OCI-LY7 (cell line): Measurements from ENCODE around the gene THBD. TPM values are rescaled to one million over a fixed set of nuclear protein-coding genes. Genes with fewer than 3 reads are reported as not detected.

ENCODE experiments used
- BruUV-seq: library from RNA; stranded (reverse); fragments of 400-500 nt; replicated peaks from 2 replicates; lab custom pipeline; 2021; lab: Mats Ljungman, UMichigan
- CTCF ChIA-PET: fragments of 300-600 bp; sonication (Branson Sonifier 250); formaldehyde crosslinking; loops from one replicate; lab custom pipeline; 2022; ENCODE audit warnings: antibody characterized with exemption; ENCODE audit not compliant: unreplicated experiment; lab: Charles Lee
- POLR2A ChIA-PET: fragments of 300-600 bp; sonication (Branson Sonifier 250); formaldehyde crosslinking; loops from one replicate; lab custom pipeline; 2022; ENCODE audit warnings: antibody characterized with exemption; lab: Charles Lee
- DNase-seq: peaks from one replicate; pipeline ENCODE4 v3.0.0-alpha.2; 2015; ENCODE audit warnings: low spot score
- H2AFZ ChIP-seq: fragments of 200-600 bp; sonication (generic), shearing (Covaris generic); 2 replicates; pipeline ENCODE4 v1.6.1; 2014; ENCODE audit warnings: mild to moderate bottlenecking, antibody characterized with exemption, low read length, moderate library complexity
- H3K27ac ChIP-seq: fragments of 200-600 bp; sonication (generic); 2 replicates; pipeline ENCODE4 v1.5.1; 2014; ENCODE audit warnings: mixed run types, low read depth, mild to moderate bottlenecking, moderate library complexity, low read length, inconsistent platforms; ENCODE audit not compliant: poor library complexity, severe bottlenecking
- H3K36me3 ChIP-seq: fragments of 200-600 bp; sonication (generic); 2 replicates; pipeline ENCODE4 v1.6.1; 2014; ENCODE audit warnings: mild to moderate bottlenecking, antibody characterized with exemption, low read length, moderate library complexity, mixed read lengths; ENCODE audit not compliant: insufficient read depth
- H3K4me1 ChIP-seq: fragments of 200-600 bp; sonication (generic); 2 replicates; pipeline ENCODE4 v1.5.1; 2014; ENCODE audit warnings: mild to moderate bottlenecking, low read length; ENCODE audit not compliant: insufficient read depth, poor library complexity, severe bottlenecking
- H3K4me2 ChIP-seq: fragments of 200-600 bp; sonication (generic); 2 replicates; pipeline ENCODE4 v1.6.1; 2014; ENCODE audit warnings: mild to moderate bottlenecking, low read length
- H3K4me3 ChIP-seq: fragments of 200-600 bp; sonication (generic); 2 replicates; pipeline ENCODE4 v1.5.1; 2014; ENCODE audit warnings: mild to moderate bottlenecking, low read depth, low read length; ENCODE audit not compliant: poor library complexity, severe bottlenecking
- H3K79me2 ChIP-seq: fragments of 200-600 bp; sonication (generic); 2 replicates; pipeline ENCODE4 v1.6.1; 2016; ENCODE audit warnings: low read depth, mild to moderate bottlenecking, low read length, moderate library complexity, mixed read lengths; ENCODE audit not compliant: insufficient read depth
- H3K9me2 ChIP-seq: fragments of 200-600 bp; sonication (generic); 2 replicates; pipeline ENCODE4 v1.6.1; 2016; ENCODE audit warnings: mild to moderate bottlenecking, low read length, mixed read lengths; ENCODE audit not compliant: insufficient read depth
- H3K9me3 ChIP-seq: fragments of 200-600 bp; sonication (generic); 2 replicates; pipeline ENCODE4 v1.6.1; 2014; ENCODE audit warnings: mild to moderate bottlenecking, mixed run types, low read length, mixed read lengths
- H4K20me1 ChIP-seq: fragments of 200-600 bp; sonication (generic); 2 replicates; pipeline ENCODE4 v1.6.1; 2014; ENCODE audit warnings: mild to moderate bottlenecking, antibody characterized with exemption, low read length, moderate library complexity, mixed read lengths; ENCODE audit not compliant: insufficient read depth
- EZH2phosphoT487 ChIP-seq: fragments of 200-600 bp; sonication (generic); IDR thresholded peaks from 2 replicates; pipeline ENCODE4 v1.6.1; 2018; ENCODE audit warnings: low read depth, borderline replicate concordance, mild to moderate bottlenecking, mixed run types, antibody characterized with exemption, low read length, moderate library complexity, mixed read lengths
- intact Hi-C: fragments of 100-400 bp; cut with micrococcal nuclease; formaldehyde crosslinking; loops from one replicate; pipeline ENCODE4 v1.10.0; 2022; ENCODE audit not compliant: unreplicated experiment
- total RNA-seq, 2 experiments: library from RNA; depleted of rRNA in 1 of 2; stranded (reverse); fragments of >200 nt in 1 of 2; shearing (Covaris generic) in 1 of 2; gene quantifications; 2 replicates each; pipeline ENCODE4 v1.2.3, GENCODE V29; 2014 to 2022
- TF ChIP-seq, protein P1 (sequence below): fragments of 200-600 bp; sonication (generic); conservative IDR thresholded peaks from 2 replicates; pipeline ENCODE4 v1.5.1; 2014; ENCODE audit warnings: mild to moderate bottlenecking, antibody characterized with exemption, low read length, moderate library complexity, mixed read lengths

Gene THBD
- total RNA-seq, 2 experiments from 2014 or later, result not detected

- intact Hi-C loops, result no loop called here
- CTCF ChIA-PET, result no interaction called here
- no TSS peak for BruUV-seq
Measured at GRCh38 chr20:23081263-23081819, 31.9 kb upstream of the THBD start.

DNA sequence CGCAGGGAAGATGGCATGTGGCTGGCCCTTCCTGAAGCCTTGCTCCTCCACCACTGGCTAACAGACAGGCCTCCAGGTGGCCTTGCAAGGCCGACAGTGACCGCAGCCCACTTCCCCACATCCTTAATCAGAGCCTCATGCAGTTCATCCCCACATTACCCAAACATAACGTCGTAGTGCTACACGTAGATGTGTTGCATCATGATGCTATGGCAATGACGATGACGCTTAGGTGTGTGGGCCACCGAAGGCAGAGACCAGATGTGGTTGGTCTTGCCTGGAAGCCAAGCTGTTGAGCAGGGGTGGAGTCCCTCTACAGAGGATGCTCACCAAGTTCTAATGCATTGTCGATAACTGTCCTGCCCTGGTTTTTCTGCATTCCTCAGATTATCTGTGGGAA, 31.0 kb upstream of the THBD start:
- CTCF ChIA-PET, result no interaction called here
- Histone ChIP-seq H3K9me2 (no peaks in the 10 kb centered on the region), H3K79me2 (no peaks in the 10 kb centered on the region), H3K27ac (no peak overlapping the region), H3K36me3 (no peaks in the 10 kb centered on the region), H3K4me2 (no peak overlapping the region), H4K20me1 (no peaks in the 10 kb centered on the region), H3K4me3 (no peak overlapping the region), H2AFZ (no peak overlapping the region), H3K4me1 (no peaks in the 10 kb centered on the region), H3K9me3 (no peaks in the 10 kb centered on the region)
- TF ChIP-seq EZH2phosphoT487, result no peak
- TF ChIP-seq, protein P1, sequence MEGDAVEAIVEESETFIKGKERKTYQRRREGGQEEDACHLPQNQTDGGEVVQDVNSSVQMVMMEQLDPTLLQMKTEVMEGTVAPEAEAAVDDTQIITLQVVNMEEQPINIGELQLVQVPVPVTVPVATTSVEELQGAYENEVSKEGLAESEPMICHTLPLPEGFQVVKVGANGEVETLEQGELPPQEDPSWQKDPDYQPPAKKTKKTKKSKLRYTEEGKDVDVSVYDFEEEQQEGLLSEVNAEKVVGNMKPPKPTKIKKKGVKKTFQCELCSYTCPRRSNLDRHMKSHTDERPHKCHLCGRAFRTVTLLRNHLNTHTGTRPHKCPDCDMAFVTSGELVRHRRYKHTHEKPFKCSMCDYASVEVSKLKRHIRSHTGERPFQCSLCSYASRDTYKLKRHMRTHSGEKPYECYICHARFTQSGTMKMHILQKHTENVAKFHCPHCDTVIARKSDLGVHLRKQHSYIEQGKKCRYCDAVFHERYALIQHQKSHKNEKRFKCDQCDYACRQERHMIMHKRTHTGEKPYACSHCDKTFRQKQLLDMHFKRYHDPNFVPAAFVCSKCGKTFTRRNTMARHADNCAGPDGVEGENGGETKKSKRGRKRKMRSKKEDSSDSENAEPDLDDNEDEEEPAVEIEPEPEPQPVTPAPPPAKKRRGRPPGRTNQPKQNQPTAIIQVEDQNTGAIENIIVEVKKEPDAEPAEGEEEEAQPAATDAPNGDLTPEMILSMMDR, result no peak
- POLR2A ChIA-PET, result no interaction called here
- no peak for DNase-seq
- intact Hi-C loops, result no loop called here
- no TSS peak for BruUV-seq

More at GRCh38 chr20:23081263-23081819, 31.9 kb upstream of the THBD start:
- Histone ChIP-seq H3K79me2 (no peaks in the 10 kb centered on the region), H3K4me1 (no peaks in the 10 kb centered on the region), H3K36me3 (no peaks in the 10 kb centered on the region), H2AFZ (no peak overlapping the region), H3K4me2 (no peak overlapping the region), H3K9me2 (no peaks in the 10 kb centered on the region), H3K9me3 (no peaks in the 10 kb centered on the region), H4K20me1 (no peaks in the 10 kb centered on the region), H3K4me3 (no peak overlapping the region), H3K27ac (no peak overlapping the region)
- TF ChIP-seq, protein P1, result no peak
- TF ChIP-seq EZH2phosphoT487, result no peak
- POLR2A ChIA-PET, result interaction anchor here (0.6 kb wide), 1 partner anchor 244 kb away, joined by 5 read pairs; no protein-coding TSS in a partner anchor
- DNase-seq, result no peak

DNA sequence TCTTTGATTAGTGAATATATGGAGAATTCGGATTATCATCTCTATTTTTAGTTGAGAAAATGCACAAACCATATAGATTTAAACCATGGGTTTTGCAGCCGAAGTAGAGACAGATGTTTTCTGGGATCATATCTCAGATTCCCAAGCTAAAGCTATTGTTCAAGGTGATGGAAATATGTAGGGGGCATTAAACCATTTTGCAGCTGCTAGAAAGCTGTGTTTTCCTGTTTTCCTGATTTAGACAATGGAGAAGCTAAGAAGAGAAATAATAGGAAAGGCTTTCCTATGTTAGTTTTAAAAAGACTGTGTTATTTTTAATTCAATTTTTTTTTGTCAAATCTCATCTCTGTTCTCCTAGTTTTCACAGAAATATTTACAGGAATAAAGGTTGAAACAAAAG, 30.5 kb upstream of the THBD start:
- TF ChIP-seq, protein P1, result no peak
- no peak for TF ChIP-seq EZH2phosphoT487
- no TSS peak for BruUV-seq
- H3K9me2 ChIP-seq, result no peaks in the 10 kb centered on the region

More for the DNA sequence above, 30.5 kb upstream of the THBD start:
- CTCF ChIA-PET, result no interaction called here
- H3K9me3 ChIP-seq, result no peaks in the 10 kb centered on the region
- no peaks in the 10 kb centered on the region for H3K79me2 ChIP-seq
- H3K4me3 ChIP-seq, result no peak overlapping the region
- no peak overlapping the region for H3K4me2 ChIP-seq
- intact Hi-C loops, result no loop called here
- no peak for DNase-seq
- POLR2A ChIA-PET, result no interaction called here
- H3K36me3 ChIP-seq, result no peaks in the 10 kb centered on the region
- no peaks in the 10 kb centered on the region for H3K4me1 ChIP-seq
- no peak overlapping the region for H2AFZ ChIP-seq
- H3K27ac ChIP-seq, result no peak overlapping the region
- H4K20me1 ChIP-seq, result no peaks in the 10 kb centered on the region
